ENCODE data around the gene ZSWIM6. TPM values are rescaled to one million over a fixed set of nuclear protein-coding genes. Genes with fewer than 3 reads are reported as not detected.

Gene ZSWIM6
- total and polyA plus RNA-seq, 4 donors, result 5.9 to 21.6 (median 13.3) TPM

- DNase-seq (no peak), ATAC-seq (ENCODE audit: insufficient read depth, low FRiP score) (no peak)
- H3K9ac ChIP-seq (ENCODE audit: insufficient read depth in 1 of 2, low read length in 2 of 2), result no peak overlapping the region
- H3K4me3 ChIP-seq, result no peak overlapping the region
- peaks cover 0 to 9% (median 3%) of the 10 kb centered on the region in 5 donors for H3K4me1 ChIP-seq (ENCODE audit: control insufficient read depth in 5 of 5, insufficient read depth in 5 of 5, low read length in 5 of 5)
- H3K27ac ChIP-seq (ENCODE audit: low read depth in 1 of 2, low read length in 1 of 2), result no peak overlapping the region
- TF ChIP-seq CTCF (IDR thresholded peaks at IDR 0.05; ENCODE audit: control extremely low read depth, extremely low read depth), result no peak
- H3K36me3 ChIP-seq (ENCODE audit: control insufficient read depth in 4 of 4, insufficient read depth in 4 of 4, low read length in 4 of 4), result peaks cover 0 to 6% (median 0%) of the 10 kb centered on the region in 4 donors
- H3K27me3 ChIP-seq (ENCODE audit: control insufficient read depth in 3 of 3, insufficient read depth in 3 of 3, low read length in 2 of 3), result no peaks in the 10 kb centered on the region
- WGBS, 2 donors, result 63 to 72% methylated on average over 2 of the region's 2 CpGs
- no peaks in the 10 kb centered on the region for H3K9me3 ChIP-seq (ENCODE audit: control insufficient read depth in 4 of 4, insufficient read depth in 3 of 4, low read length in 3 of 4)
These were observed 54.2 kb downstream of the ZSWIM6 start for GRCh38 chr5:61386045-61386800.

- no peak for TF ChIP-seq CTCF (IDR thresholded peaks at IDR 0.05; ENCODE audit: control extremely low read depth, extremely low read depth)
- no peaks in the 10 kb centered on the region for H3K27me3 ChIP-seq (ENCODE audit: control insufficient read depth in 3 of 3, insufficient read depth in 3 of 3, low read length in 2 of 3)
- peaks cover 0 to 9% (median 0%) of the 10 kb centered on the region in 4 donors for H3K36me3 ChIP-seq (ENCODE audit: control insufficient read depth in 4 of 4, insufficient read depth in 4 of 4, low read length in 4 of 4)
- peaks cover 0 to 9% (median 5%) of the 10 kb centered on the region in 5 donors for H3K4me1 ChIP-seq (ENCODE audit: control insufficient read depth in 5 of 5, insufficient read depth in 5 of 5, low read length in 5 of 5)
- DNase-seq (peak in 2 of 3 donors; percentile 37 to 64), ATAC-seq (ENCODE audit: insufficient read depth, low FRiP score) (no peak)
- H3K9ac ChIP-seq (ENCODE audit: insufficient read depth in 1 of 2, low read length in 2 of 2), result no peak overlapping the region
- no peaks in the 10 kb centered on the region for H3K9me3 ChIP-seq (ENCODE audit: control insufficient read depth in 4 of 4, insufficient read depth in 3 of 4, low read length in 3 of 4)
- 67% methylated on average over 3 of the region's 3 CpGs for WGBS, 2 donors
- H3K4me3 ChIP-seq, result no peak overlapping the region
- no peak overlapping the region for H3K27ac ChIP-seq (ENCODE audit: low read depth in 1 of 2, low read length in 1 of 2)
These were observed 57.6 kb downstream of the ZSWIM6 start for GRCh38 chr5:61389609-61390008.

GRCh38 chr5:61394078-61394704 lies 62.1 kb downstream of the ZSWIM6 start:
- ATAC-seq (ENCODE audit: insufficient read depth, low FRiP score) (no peak), DNase-seq (no peak)
- no peak for TF ChIP-seq CTCF (IDR thresholded peaks at IDR 0.05; ENCODE audit: control extremely low read depth, extremely low read depth)
- no peak overlapping the region for H3K4me3 ChIP-seq
- H3K4me1 ChIP-seq (ENCODE audit: control insufficient read depth in 5 of 5, insufficient read depth in 5 of 5, low read length in 5 of 5), result peaks cover 0 to 5% (median 3%) of the 10 kb centered on the region in 5 donors
- H3K27ac ChIP-seq (ENCODE audit: low read depth in 1 of 2, low read length in 1 of 2), result no peak overlapping the region
- H3K27me3 ChIP-seq (ENCODE audit: control insufficient read depth in 3 of 3, insufficient read depth in 3 of 3, low read length in 2 of 3), result no peaks in the 10 kb centered on the region
- H3K36me3 ChIP-seq (ENCODE audit: control insufficient read depth in 4 of 4, insufficient read depth in 4 of 4, low read length in 4 of 4), result peaks cover 0 to 9% (median 0%) of the 10 kb centered on the region in 4 donors
- H3K9me3 ChIP-seq (ENCODE audit: control insufficient read depth in 4 of 4, insufficient read depth in 3 of 4, low read length in 3 of 4), result no peaks in the 10 kb centered on the region
- 96 to 100% methylated on average over 1 of the region's 1 CpG for WGBS, 2 donors
- H3K9ac ChIP-seq (ENCODE audit: insufficient read depth in 1 of 2, low read length in 2 of 2), result no peak overlapping the region

Measured in lung (tissue), 12 donors.